ENCODE data around the gene SCN4A. TPM values are rescaled to one million over a fixed set of nuclear protein-coding genes. Genes with fewer than 3 reads are reported as not detected.
A peak's percentile ranks its signal among the peaks of the same experiment; 100 is the strongest.

The SCN4A gene
- total RNA-seq, 2 donors from 2014 or later: 3.9 to 4.4 TPM

GRCh38 chr17:63991611-63992010 is 18.9 kb upstream of the SCN4A start:
- Histone ChIP-seq H3K4me3 (ENCODE audit: low read length) (no peak overlapping the region), H3K27me3 (ENCODE audit: control insufficient read depth, insufficient read depth, low read length, poor library complexity, severe bottlenecking) (peaks cover 39% of the 10 kb centered on the region), H3K9me3 (ENCODE audit: control insufficient read depth, low read length) (no peaks in the 10 kb centered on the region), H3K27ac (ENCODE audit: low read depth, low read length) (no peak overlapping the region), H3K36me3 (ENCODE audit: control insufficient read depth, insufficient read depth, low read length) (no peaks in the 10 kb centered on the region), H3K4me1 (ENCODE audit: control insufficient read depth, insufficient read depth, low read length) (no peaks in the 10 kb centered on the region), H3K9ac (ENCODE audit: extremely low read depth, low read length, poor library complexity, severe bottlenecking) (no peak overlapping the region)
- no peak overlapping the region for H3K27ac Mint-ChIP-seq
- peaks cover 6% of the 10 kb centered on the region for H3K4me1 Mint-ChIP-seq
- H3K27me3 Mint-ChIP-seq (ENCODE audit: insufficient read depth): peaks cover 48% of the 10 kb centered on the region
- no peak overlapping the region for H3K4me3 Mint-ChIP-seq
- peak; percentile 36 for DNase-seq
- no peaks in the 10 kb centered on the region for H3K36me3 Mint-ChIP-seq (ENCODE audit: low read depth)
- no peak for TF ChIP-seq CTCF (conservative IDR thresholded peaks at IDR 0.05)
- whole genome bisulfite sequencing, 2 experiments (ENCODE audit: insufficient coverage in 1 of 2, insufficient read length in 1 of 2): 74 to 88% methylated on average over 3 to 11 of the region's 11 CpGs
- H3K9me3 Mint-ChIP-seq: no peaks in the 10 kb centered on the region

GRCh38 chr17:63989622-63990345 is 17.1 kb upstream of the SCN4A start:
- DNase-seq: no peak
- no peaks in the 10 kb centered on the region for H3K9me3 ChIP-seq (ENCODE audit: control insufficient read depth, low read length)
- Mint-ChIP-seq H3K27me3 (ENCODE audit: insufficient read depth) (peaks cover 33% of the 10 kb centered on the region), H3K4me1 (peaks cover 6% of the 10 kb centered on the region), H3K9me3 (no peaks in the 10 kb centered on the region), H3K4me3 (no peak overlapping the region), H3K36me3 (ENCODE audit: low read depth) (no peaks in the 10 kb centered on the region), H3K27ac (no peak overlapping the region)
- H3K36me3 ChIP-seq (ENCODE audit: control insufficient read depth, insufficient read depth, low read length): no peaks in the 10 kb centered on the region
- TF ChIP-seq CTCF (conservative IDR thresholded peaks at IDR 0.05): no peak
- peaks cover 23% of the 10 kb centered on the region for H3K27me3 ChIP-seq (ENCODE audit: control insufficient read depth, insufficient read depth, low read length, poor library complexity, severe bottlenecking)
- WGBS, 2 experiments (ENCODE audit: insufficient coverage in 1 of 2, insufficient read length in 1 of 2): 91 to 92% methylated on average over 19 to 21 of the region's 21 CpGs
- no peak overlapping the region for H3K9ac ChIP-seq (ENCODE audit: extremely low read depth, low read length, poor library complexity, severe bottlenecking)
- H3K4me3 ChIP-seq (ENCODE audit: low read length): no peak overlapping the region
- H3K4me1 ChIP-seq (ENCODE audit: control insufficient read depth, insufficient read depth, low read length): no peaks in the 10 kb centered on the region
- H3K27ac ChIP-seq (ENCODE audit: low read depth, low read length): no peak overlapping the region

GRCh38 chr17:63988741-63989621 is 16.3 kb upstream of the SCN4A start:
- no peak overlapping the region for H3K9ac ChIP-seq (ENCODE audit: extremely low read depth, low read length, poor library complexity, severe bottlenecking)
- peaks cover 21% of the 10 kb centered on the region for H3K27me3 ChIP-seq (ENCODE audit: control insufficient read depth, insufficient read depth, low read length, poor library complexity, severe bottlenecking)
- DNase-seq: peak; percentile 90
- Mint-ChIP-seq H3K27ac (no peak overlapping the region), H3K36me3 (ENCODE audit: low read depth) (no peaks in the 10 kb centered on the region), H3K4me1 (peaks cover 6% of the 10 kb centered on the region), H3K4me3 (no peak overlapping the region), H3K9me3 (no peaks in the 10 kb centered on the region), H3K27me3 (ENCODE audit: insufficient read depth) (peaks cover 26% of the 10 kb centered on the region)
- WGBS, 2 experiments (ENCODE audit: insufficient coverage in 1 of 2, insufficient read length in 1 of 2): 62 to 64% methylated on average over 18 to 35 of the region's 35 CpGs
- no peaks in the 10 kb centered on the region for H3K4me1 ChIP-seq (ENCODE audit: control insufficient read depth, insufficient read depth, low read length)
- TF ChIP-seq CTCF (conservative IDR thresholded peaks at IDR 0.05): no peak
- H3K9me3 ChIP-seq (ENCODE audit: control insufficient read depth, low read length): no peaks in the 10 kb centered on the region
- H3K4me3 ChIP-seq (ENCODE audit: low read length): no peak overlapping the region
- H3K27ac ChIP-seq (ENCODE audit: low read depth, low read length): no peak overlapping the region
- no peaks in the 10 kb centered on the region for H3K36me3 ChIP-seq (ENCODE audit: control insufficient read depth, insufficient read depth, low read length)

Measured in endodermal cell (in vitro differentiated cells).